SKM-1 treated with dmso at 0.1 percent for 144 hours (cell line): ENCODE data around the gene NME3.
A peak's percentile ranks its signal among the peaks of the same experiment; 100 is the strongest.

Experiments
- DNase-seq: peaks from one replicate; lab custom pipeline; 2025; ENCODE audit not compliant: unreplicated experiment; lab: John Stamatoyannopoulos, UW

Gene NME3

DNA sequence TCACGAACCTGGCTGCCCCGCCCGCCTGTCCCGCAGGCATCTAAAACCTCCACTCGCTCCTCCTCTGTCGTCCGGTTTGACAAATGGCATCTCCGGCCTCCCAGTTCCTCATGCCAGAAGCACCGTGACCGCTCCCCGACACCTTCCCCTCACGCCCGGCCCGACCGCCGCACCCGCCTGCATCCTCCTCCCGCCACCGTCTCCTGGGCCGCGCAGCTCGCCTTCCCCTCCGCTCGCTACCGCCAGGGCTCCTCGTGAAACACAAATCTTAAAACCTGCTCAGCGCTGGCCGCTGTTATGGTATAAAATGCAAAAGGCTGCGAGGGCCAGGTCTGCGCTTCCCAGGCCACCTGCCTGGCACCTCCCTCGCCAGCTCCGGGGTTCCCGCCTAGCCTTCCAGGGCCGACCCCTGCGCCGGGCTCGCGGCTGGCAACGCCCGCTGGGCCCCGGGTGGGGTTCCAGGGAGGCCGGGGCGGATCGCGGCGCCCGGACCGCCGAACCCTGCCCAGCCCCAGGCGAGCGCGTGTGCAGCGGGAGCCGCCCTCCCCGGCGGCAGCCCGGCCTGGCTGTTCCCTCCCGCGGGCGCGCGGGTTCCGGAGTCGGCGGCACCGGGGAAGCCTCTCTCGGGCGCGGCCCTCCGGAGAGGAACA is 10.5 kb upstream of the NME3 start:
- DNase-seq = no peak

DNA sequence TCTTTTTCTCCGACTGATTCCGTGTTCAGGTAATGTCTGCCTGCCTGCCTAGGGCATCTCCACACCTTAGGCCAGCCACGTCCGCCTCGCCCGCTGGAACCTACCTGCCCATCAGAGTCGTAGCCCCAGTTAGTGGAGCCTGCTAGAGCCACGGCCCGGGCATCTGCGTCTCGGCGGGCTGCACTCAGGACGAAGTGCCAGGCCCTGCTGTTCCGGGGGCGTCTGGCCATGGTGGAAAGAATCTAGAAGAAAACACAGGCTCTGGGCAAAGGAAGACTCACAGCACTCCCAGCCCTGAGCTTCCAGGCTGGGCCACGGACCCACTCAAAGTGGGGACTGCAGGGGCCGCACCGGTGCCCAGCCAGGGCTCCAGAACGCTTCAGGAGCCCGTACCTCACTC is 9.9 kb upstream of the NME3 start:
- no peak for DNase-seq

DNA sequence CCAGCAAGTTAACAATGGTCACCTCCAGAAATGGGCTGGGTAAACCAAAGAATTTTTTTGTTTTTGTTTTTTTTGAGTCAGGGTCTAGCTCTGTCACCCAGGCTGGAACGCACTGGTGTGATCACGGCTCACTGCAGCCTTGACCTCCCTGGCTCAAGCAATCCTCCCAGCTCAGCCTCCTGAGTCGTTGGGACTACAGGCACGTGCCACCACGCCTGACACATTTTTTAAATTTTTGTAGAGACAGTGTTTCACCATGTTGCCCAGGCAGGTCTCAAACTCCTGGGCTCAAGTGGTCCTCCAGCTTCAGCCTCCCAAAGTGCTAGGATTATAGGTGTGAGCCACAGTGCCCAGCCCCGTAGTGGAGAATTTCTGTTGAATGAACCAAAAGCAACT is 9.3 kb upstream of the NME3 start:
- DNase-seq = no peak

DNA sequence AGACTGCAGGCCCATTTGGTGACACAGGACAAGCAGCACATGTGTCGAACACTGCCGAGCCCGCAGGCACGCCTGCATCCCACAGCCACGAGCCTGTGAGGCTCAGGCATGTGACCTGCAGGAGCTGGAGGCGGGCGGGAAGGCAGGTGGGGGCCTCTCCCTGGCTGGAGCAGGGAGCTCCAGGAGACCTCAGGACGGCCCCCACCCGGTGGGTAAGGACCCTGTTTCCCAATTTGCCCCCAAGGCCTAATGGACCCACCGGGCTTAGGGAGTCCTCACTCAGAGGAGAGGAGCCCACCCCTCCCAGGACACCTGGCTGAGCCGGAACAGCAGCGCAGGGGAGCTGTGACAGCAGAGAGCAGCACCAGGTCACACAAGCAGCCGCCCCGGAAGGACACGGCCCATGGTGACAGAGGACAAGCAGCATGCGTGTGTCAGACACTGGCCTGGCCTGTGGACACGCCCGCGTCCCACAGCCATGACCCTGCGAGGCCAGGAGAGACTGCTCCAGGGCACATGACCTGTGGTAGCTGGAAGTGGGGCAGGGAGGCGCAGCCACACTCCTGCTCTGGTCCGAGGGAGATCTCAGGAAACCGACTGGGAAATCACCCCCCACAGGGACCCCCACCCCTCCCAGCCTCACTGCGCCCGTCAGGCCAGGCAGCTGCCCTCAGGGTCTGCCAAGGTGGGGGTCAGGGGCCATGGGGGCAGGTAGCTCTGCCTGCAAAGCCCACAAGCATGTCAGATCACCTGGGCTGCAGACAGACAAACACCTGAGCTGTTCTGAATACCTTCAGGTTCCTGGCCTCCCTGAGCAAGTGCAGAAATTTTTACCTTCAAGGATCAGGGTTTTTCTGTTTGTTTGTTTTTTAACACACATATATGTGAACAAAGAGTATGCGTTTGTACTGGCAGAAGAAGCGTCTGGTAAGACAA is 8.7 kb upstream of the NME3 start:
- no peak for DNase-seq

DNA sequence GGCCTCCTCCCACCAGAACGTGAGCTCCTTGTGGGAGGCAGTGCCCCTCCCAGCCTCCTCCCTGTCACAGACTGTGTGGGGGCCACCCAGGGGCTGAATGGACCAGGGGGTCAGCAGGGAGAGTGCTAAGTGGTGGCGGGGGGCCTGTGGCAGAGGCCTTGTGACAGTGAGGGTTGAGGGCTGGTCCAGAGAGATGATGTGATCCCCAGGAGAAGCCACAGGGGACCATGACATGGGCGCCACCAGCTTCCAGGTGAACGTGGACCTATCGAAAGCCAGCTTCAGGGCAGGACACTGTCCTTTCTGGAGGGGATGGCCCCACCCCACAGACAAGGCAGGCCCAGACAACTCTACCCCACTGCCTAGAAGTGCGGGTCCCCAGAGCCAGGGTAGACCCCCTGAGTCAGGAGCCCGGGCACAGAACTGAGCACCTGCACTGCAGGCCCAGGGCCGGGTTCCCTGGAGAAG is 7.9 kb upstream of the NME3 start:
- DNase-seq = no peak

DNA sequence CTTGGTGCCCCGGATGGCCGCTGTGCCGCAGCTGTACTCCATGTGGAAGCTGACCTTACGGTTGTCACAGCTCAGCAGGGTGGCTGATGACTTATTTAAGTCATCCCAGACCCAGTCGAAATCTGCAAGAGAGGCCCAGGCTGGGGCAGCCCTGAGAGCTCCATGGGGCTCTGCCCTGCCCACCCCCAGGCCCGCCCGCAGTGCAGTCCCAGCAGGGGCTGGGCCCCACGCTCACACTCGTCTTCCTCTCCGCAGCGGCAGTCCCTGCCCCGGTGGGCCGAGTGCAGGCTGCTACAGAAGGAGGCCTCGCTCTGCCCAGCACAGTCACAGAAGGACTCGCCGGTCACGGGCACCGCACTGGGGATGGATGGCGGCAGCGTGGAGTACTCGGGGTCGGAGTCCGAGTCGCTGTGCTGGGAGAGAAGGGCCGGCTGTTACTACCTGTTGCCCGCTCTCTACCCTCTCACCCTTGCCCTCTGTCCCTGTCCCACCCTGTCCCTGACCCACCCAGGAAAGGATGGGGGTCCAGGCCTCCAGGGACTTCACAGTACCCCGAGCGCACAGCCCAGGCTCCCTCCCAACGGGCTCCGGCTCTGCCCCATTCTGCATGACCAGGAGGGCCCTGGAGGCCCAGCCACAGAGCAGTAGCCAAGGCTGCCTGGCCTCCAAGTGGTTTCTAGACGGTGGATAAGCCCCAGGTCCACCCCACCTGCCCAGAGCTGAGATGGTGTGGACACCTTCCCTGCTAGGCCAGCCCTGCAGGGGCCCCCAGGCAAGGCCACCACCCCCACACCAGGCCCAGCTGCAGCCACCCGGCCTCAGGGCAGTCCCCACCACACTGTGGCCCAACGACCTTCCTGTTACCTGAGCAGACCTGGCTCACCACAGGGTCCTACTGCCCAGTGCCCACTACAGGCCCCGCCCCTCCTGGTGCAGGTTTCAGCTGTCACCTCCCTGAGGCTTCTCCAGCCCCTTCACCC is 7.1 kb upstream of the NME3 start:
- no peak for DNase-seq

DNA sequence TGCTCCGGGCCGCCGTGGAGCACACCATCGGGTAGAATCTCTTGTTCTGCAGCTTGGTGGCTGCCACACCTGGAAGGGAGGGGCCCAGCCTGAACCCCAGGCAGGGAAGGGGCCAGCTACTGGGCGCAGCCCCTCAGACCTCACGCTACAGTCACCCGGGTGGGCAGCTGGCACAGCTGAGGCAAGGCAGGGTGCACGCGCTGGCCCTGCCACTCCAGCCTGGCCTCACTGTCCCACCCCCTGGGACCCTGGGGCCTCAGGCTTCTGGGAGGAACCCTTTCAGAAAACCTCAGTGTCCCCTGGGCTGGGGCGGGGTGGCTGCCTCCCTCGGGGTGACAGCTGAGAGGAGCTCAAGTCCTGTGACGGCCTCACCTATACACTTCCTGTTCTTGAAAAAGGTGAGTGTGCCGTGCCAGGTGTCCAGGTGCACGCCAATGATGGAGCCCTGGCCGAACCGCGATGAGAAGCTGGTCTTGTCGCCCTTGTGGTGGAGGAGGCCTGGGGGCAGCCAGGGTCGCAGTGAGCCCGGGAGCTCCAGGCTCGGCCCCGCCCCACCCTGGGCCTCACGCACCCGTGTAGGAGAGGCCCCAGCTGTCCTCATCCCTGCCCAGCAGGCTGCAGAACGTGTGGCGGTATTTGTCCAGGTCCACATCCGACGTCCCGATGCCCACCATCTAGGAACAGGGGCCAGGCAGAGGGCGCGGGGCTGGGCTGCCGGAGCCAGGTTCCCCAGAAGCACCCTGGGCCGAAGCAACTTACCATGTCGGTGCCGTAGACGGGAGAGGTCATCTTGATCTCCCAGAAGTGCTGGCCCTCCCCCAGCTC is 6.2 kb upstream of the NME3 start:
- DNase-seq = no peak

DNA sequence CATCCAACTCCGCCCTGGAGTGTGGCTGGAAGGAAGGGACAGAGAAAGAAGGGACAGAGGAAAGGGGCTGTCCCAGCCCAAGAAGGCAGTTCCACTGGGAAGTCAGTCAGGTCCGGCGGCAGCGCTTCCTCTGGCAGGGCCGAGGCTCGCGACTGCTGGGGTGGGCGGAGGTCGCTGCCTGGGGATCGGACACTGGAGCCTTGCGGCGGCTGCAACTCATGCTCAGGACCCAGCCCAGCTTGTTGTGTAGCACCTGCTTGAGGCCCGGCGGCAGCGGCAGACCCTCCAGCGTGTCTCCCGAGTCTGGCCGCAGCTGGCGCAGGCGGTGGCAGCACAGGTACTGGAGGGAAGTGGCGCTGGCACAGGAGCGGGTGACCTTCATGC is 5.6 kb upstream of the NME3 start:
- no peak for DNase-seq

DNA sequence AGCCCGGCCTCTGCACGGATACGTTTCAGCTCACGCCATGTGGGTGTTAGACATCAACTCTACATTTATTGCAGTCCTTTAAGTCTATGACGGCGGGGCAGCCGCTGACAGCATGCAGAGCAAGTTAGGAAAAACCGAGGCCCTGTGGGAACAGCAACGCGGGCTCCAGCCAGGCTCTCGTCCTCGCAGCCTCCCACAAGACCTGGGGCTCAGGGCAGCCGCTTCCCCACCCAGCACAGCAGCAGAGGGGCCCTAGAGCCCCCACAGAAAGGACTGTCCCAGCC is 5.3 kb upstream of the NME3 start:
- DNase-seq = no peak

DNA sequence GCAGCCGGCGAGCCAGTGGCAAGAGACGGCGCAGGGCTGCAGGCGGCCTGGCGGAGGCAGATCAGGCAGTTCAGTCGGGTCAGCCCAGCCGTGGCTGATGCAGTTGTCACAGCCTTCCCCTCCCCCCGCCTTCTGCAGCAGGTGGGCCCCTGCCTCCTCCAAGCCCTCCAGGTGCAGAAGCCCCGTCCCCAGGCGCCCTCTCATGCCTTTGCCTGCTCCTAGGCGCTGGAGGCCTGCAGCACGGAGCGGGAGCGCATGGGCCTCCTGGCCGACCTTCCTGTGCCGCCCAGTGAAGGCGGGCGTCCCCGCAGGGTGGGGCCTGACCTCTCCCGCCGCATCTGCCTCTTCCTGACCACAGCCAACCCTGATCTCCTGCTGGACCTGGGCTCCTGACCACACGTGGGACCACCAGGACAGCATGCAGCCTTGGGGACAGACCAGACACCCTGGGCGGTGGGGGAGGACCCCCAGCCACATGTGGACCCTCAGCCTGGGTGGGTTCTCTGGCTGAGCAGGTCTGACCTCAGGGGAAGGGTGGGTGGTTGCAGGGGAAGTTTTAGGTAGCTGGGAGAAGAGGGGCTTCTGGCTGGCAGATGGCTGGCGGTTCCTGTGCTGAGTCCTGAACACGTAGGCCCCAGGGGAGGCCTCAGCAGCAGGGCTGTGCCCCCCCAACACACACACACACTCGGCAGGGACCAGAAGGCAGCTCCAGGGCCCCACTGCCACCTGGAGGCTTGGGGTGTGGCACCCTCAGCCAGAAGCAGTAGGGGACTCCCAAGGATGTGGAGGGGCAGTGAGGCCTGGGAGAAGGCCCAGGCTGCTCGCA is 4.7 kb upstream of the NME3 start:
- no peak for DNase-seq

DNA sequence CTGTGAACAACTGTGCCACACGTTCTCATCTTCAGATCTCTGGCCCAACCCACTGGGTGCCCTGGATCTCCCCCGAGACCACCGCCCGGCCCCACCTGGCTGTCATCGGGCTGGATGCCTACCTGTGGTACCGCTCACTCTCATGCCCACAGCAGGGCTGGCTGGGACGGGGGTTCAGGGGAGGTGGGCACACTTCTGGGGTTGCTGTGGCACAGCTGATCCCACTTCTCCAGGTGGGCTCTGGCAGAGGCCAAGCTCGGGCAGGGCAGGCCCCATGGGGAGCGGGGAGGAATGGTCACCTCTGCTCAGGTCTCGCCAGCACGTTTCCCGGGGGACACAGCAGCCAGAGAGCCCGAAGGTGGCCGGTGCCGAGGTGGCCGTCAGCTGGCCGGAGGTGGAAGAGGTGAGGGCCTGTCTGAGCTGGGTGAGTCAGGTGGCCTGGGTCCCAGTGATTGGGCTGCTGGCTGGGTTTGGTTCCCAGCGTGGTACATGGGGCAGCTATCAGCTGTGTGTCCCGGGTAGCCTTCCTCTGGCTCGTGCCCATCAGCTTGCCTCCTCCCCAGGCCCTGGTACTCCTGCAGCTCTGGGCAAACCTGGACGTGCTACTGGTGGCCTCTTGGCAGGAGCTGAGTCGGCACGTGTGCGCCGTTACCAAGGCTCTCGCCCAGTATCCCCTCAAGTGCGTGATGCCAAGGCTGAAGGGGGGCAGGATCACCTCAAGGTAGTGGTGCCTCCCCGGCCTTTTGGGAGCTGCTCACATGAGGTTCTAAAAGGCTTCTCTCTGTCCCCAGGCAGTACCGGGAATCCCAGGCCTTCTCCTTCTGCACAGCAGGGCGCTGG is 3.9 kb upstream of the NME3 start:
- DNase-seq = no peak

DNA sequence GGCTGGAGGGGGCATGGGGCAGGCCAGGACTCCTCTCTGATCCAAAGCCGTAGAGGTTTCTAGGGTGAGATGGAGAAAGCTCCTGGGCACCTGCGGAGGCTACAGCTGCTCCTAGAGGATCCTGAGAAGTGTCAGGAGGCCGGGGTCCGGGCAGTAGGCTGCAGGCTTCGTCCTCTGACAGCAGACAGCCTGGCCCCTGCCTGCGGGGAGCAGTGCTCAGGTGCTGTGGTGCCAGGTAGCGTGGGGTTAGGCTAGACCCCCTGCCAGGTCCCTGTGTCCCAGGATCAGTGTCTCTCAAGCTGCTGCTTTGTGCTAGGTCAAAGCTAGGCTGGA is 3.1 kb upstream of the NME3 start:
- DNase-seq = no peak

DNA sequence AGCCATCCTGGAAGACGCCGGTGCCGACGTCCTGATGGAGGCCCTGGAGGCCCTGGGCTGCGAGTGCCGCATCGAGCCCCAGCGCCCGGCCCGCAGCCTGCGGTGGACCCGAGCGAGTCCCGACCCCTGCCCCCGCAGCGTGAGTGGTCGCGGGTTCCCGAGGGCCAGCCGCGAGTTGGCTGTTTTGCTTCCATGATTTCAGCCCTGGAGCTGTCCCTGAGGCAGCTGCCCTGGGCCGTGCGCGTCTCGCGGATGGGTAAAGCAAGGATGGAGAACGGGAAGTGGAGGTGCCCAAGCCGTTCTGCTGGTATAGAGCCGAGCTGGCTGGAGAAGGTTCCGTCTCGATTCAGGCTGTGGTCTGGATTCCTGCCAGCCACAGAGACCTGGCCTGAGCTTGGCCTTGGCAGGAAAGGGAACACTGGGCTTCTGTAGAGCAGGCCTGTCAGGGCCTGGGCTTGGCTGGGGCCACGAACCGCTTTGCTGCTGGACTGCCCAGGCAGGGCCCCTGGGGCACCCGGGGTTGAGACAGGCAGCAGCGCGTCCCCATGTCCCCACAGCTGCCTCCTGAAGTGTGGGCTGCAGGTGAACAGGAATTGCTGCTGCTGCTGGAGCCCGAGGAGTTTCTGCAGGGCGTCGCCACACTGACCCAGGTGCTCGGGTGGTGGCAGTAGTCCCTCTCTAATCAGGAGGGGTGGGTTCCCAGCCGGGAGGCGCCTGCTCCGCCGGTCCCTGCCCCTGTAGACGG is 2.5 kb upstream of the NME3 start:
- peak; percentile 74 for DNase-seq

DNA sequence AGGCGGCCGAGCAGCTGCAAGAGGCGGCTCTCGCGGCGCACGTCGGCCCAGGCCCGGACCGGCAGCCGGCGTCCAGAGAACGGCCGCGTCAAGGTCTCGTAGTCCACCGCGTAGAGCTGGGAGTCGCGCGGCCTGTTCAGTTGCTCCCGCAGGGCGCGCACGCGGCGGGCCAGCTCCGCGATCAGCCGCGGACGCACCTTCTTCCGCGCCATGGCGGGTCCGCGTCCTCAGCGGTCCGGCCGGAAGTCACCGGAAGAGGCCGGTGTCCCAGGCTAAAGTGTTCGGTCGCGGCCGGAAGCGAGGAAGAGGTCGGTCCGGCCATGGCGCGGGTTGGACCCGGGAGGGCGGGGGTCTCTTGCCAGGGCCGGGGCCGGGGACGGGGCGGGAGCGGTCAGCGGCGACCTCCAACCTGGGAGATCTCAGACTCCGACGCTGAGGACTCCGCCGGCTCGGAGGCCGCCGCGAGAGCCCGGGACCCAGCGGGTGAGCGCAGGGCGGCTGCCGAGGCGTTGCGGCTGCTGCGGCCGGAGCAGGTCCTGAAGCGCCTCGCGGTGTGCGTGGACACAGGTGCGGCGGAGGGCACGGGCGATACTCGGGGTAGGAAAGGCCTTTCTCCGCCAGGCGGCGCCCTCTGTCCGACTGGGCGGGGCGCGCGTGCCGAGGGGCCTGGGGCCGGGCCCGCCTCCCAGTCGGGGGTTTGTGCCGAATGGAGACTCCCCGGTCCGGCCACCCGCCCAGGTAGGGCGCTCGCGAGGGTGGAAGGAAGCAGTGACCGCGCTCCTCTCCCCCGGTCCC is 1.8 kb upstream of the NME3 start, which contains the start of gene MRPS34:
Gene MRPS34, minus strand, starts transcription at position 227 of the 795 bp plus-strand sequence. Its CDS starts 15 bp downstream, at position 212.
- peak; percentile 58 for DNase-seq

DNA sequence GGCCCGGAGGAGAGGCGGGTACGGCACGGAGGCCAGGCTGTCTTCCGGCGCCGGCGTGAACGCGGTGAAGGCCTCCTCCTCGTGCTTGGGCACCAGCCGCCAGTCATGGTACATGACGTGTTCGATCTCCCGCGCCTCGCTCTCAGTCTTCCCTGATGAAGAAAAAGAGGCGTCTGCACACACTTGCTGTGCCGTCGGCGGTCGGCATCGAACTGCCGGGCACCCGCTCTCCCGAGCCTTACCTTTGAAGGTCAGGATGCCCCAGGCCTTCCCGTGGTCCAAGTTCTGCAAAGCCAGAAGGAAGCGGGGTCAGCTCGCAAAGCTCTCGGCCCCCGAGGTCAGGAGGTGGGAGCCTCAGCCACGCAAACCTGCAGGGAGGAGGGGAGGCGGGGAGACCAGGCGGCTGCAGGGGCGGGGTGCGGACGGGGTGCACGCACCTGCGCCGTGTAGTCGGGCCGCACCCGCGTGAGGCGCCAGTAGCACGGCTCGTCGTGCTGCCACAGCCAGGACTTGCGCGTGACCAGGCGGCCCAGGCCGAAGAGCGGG is 1.1 kb upstream of the NME3 start, which contains the start of gene EME2:
Gene EME2, plus strand, starts transcription at position 449 of the 546 bp plus-strand sequence. CDS start 418 bp downstream, outside the sequence.
- no peak for DNase-seq

DNA sequence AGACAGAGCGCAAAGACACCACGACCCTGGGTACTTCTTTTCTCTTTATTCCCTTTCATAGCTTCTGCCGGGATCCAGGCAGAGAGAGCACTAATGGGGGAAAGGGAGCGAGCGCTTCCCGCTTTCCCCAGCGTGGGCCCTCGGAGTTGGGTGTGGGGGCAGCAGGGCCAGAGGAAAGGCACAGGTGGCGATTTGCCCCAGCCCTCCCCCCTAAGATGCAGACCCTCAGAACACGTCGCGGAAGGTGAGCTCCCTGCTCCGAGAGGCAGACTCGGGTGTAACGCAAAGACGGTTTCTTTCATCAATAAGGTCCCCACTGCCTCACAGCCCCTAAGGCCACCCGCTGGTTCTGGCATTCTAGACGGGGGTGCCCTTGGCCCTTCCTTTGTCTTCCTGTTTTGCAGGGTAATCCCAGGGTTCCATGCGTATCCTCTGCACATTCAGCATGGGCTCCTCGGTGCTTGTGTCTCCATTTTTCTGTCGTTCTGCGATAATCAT is 570 bp upstream of the NME3 start:
- no peak for DNase-seq
